Measurements from ENCODE around the gene PRKCE. TPM values are rescaled to one million over a fixed set of nuclear protein-coding genes. Genes with fewer than 3 reads are reported as not detected.

The PRKCE gene
- polyA plus RNA-seq, 3 donors, result 1.3 to 7.7 (median 2.3) TPM

- Histone ChIP-seq H4K20me1 (ENCODE audit: insufficient read depth, low read length) (no peaks in the 10 kb centered on the region), H3K9ac (ENCODE audit: insufficient read depth, low read length, poor library complexity, severe bottlenecking) (no peak overlapping the region), H3K9me3 (replicated peaks in 1 of 2; ENCODE audit: control insufficient read depth in 1 of 2, insufficient read depth in 1 of 2, low read length in 2 of 2) (no peaks in the 10 kb centered on the region), H3K4me1 (ENCODE audit: control insufficient read depth in 1 of 2, insufficient read depth in 2 of 2, low read length in 2 of 2) (no peaks in the 10 kb centered on the region), H3K79me2 (ENCODE audit: insufficient read depth, low read length) (no peaks in the 10 kb centered on the region), H3K27ac (ENCODE audit: low read depth in 1 of 2, low read length in 2 of 2) (no peak overlapping the region), H2AFZ (ENCODE audit: insufficient read depth, low read depth, low read length, poor library complexity, severe bottlenecking) (no peak overlapping the region), H3K4me3 (replicated peaks in 1 of 3; ENCODE audit: low read depth in 2 of 3, low read length in 3 of 3) (no peak overlapping the region), H3K4me2 (replicated peaks; ENCODE audit: extremely low read depth, low read length, poor library complexity, severe bottlenecking) (no peak overlapping the region), H3K27me3 (ENCODE audit: control insufficient read depth in 2 of 2, insufficient read depth in 2 of 2, low read length in 2 of 2) (no peaks in the 10 kb centered on the region), H3K36me3 (replicated peaks in 1 of 2; ENCODE audit: control insufficient read depth in 1 of 2, insufficient read depth in 2 of 2, low read length in 2 of 2) (no peaks in the 10 kb centered on the region)
- H3K4me3 Mint-ChIP-seq, result no peak overlapping the region
- no peak for TF ChIP-seq CTCF (IDR thresholded peaks at IDR 0.05)
- peaks cover 9 to 10% of the 10 kb centered on the region in 2 donors for H3K36me3 Mint-ChIP-seq
- H3K27ac Mint-ChIP-seq, result no peak overlapping the region
- no peak for DNase-seq
- H3K9me3 Mint-ChIP-seq, result peaks cover 0 to 2% (median 0%) of the 10 kb centered on the region in 7 donors
- intact Hi-C loops (cut with micrococcal nuclease), result no loop called here
- H3K4me1 Mint-ChIP-seq, result peaks cover 5% of the 10 kb centered on the region
- whole genome bisulfite sequencing (ENCODE audit: insufficient coverage), result 100% methylated on average over 2 of the region's 4 CpGs
- H3K27me3 Mint-ChIP-seq (ENCODE audit: low read depth in 3 of 3), result peaks cover 0 to 1% (median 0%) of the 10 kb centered on the region in 3 donors
Measured at GRCh38 chr2:46130511-46130910, 479.0 kb downstream of the PRKCE start.

DNA sequence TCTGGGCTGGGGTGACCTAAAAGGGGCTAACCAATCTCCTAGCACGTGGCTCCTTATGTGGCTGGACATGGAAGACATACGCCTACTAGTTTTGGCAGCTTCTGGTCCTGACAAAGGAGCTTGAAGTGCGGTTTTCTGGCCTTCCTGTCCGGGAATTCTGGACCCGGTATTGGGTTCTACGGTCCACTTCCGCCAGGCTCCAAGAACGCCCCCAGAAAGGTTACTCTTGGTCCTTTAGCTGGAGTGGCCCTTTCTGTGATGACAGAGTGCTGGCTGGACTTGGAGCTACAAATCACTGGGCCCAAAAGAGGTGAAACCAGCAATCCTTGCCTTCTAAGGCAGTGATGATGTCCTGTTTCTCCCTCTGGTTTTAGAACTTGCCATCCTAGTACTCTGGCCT, 481.5 kb downstream of the PRKCE start:
- no peaks in the 10 kb centered on the region for H3K36me3 ChIP-seq (replicated peaks in 1 of 2; ENCODE audit: control insufficient read depth in 1 of 2, insufficient read depth in 2 of 2, low read length in 2 of 2)
- H3K4me3 ChIP-seq (replicated peaks in 1 of 3; ENCODE audit: low read depth in 2 of 3, low read length in 3 of 3), result no peak overlapping the region
- intact Hi-C loops (cut with micrococcal nuclease), result no loop called here
- no peak overlapping the region for H3K9ac ChIP-seq (ENCODE audit: insufficient read depth, low read length, poor library complexity, severe bottlenecking)
- H3K27me3 Mint-ChIP-seq (ENCODE audit: low read depth in 3 of 3), result peaks cover 0 to 1% (median 0%) of the 10 kb centered on the region in 3 donors
- no peaks in the 10 kb centered on the region for H3K79me2 ChIP-seq (ENCODE audit: insufficient read depth, low read length)
- H3K27ac ChIP-seq (ENCODE audit: low read depth in 1 of 2, low read length in 2 of 2), result no peak overlapping the region
- H3K4me1 ChIP-seq (ENCODE audit: control insufficient read depth in 1 of 2, insufficient read depth in 2 of 2, low read length in 2 of 2), result no peaks in the 10 kb centered on the region
- 96% methylated on average over 8 of the region's 8 CpGs for WGBS (ENCODE audit: insufficient coverage)
- no peaks in the 10 kb centered on the region for H3K27me3 ChIP-seq (ENCODE audit: control insufficient read depth in 2 of 2, insufficient read depth in 2 of 2, low read length in 2 of 2)
- peaks cover 6 to 9% of the 10 kb centered on the region in 2 donors for H3K36me3 Mint-ChIP-seq
- H3K4me1 Mint-ChIP-seq, result peaks cover 5% of the 10 kb centered on the region
- H3K27ac Mint-ChIP-seq, result no peak overlapping the region
- H3K9me3 ChIP-seq (replicated peaks in 1 of 2; ENCODE audit: control insufficient read depth in 1 of 2, insufficient read depth in 1 of 2, low read length in 2 of 2), result no peaks in the 10 kb centered on the region
- peaks cover 0 to 2% (median 0%) of the 10 kb centered on the region in 7 donors for H3K9me3 Mint-ChIP-seq
- H4K20me1 ChIP-seq (ENCODE audit: insufficient read depth, low read length), result no peaks in the 10 kb centered on the region
- H3K4me2 ChIP-seq (replicated peaks; ENCODE audit: extremely low read depth, low read length, poor library complexity, severe bottlenecking), result no peak overlapping the region
- no peak overlapping the region for H3K4me3 Mint-ChIP-seq
- H2AFZ ChIP-seq (ENCODE audit: insufficient read depth, low read depth, low read length, poor library complexity, severe bottlenecking), result no peak overlapping the region
- no peak for TF ChIP-seq CTCF (IDR thresholded peaks at IDR 0.05)
- DNase-seq, result no peak
